Keratinocyte (primary cell): ENCODE results near the gene CASTOR1. TPM values are rescaled to one million over a fixed set of nuclear protein-coding genes. Genes with fewer than 3 reads are reported as not detected.

Source experiments
- DNase-seq: peaks from one replicate; pipeline ENCODE4 v3.0.0-alpha.2; 2011; ENCODE audit warnings: low read depth, missing footprints, low spot score
- FAIRE-seq: peaks from 2 replicates; lab custom pipeline; 2011; peaks lifted over from hg19 to GRCh38; lab: Jason Lieb, UNC
- H2AFZ ChIP-seq: 2 replicates; pipeline ENCODE4 v1.6.0; 2012; ENCODE audit warnings: low read length, control low read depth, inconsistent platforms; ENCODE audit not compliant: control insufficient read depth
- H3K27ac ChIP-seq: 2 replicates; pipeline ENCODE4 v1.5.1; 2011; ENCODE audit warnings: low read length; ENCODE audit not compliant: control insufficient read depth, insufficient read depth
- H3K27me3 ChIP-seq: 3 replicates; pipeline ENCODE4 v1.6.0; 2011; ENCODE audit warnings: low read length; ENCODE audit not compliant: control insufficient read depth, insufficient read depth; ENCODE audit errors: extremely low read depth
- H3K36me3 ChIP-seq, 2 experiments: 2 replicates in 1 of 2; 3 replicates in 1 of 2; pipeline ENCODE4 v1.5.1; 2011; ENCODE audit warnings: low read length in 2 of 2, mild to moderate bottlenecking in 1 of 2; ENCODE audit not compliant: control insufficient read depth in 2 of 2, insufficient read depth in 2 of 2; ENCODE audit errors: extremely low read depth in 1 of 2
- H3K4me1 ChIP-seq: 3 replicates; pipeline ENCODE4 v1.5.1; 2011; ENCODE audit warnings: low read length; ENCODE audit not compliant: control insufficient read depth, insufficient read depth; ENCODE audit errors: extremely low read depth
- H3K4me2 ChIP-seq: 3 replicates; pipeline ENCODE4 v1.6.0; 2011; ENCODE audit warnings: low read depth, low read length; ENCODE audit not compliant: control insufficient read depth, insufficient read depth; ENCODE audit errors: extremely low read depth
- H3K4me3 ChIP-seq, 3 experiments: fragments of 200-600 bp in 1 of 3; sonication (generic) in 1 of 3; 2 replicates in 2 of 3; 3 replicates in 1 of 3; pipeline ENCODE4 v1.5.1; 2011 to 2016; ENCODE audit warnings: low read length in 3 of 3, mild to moderate bottlenecking in 3 of 3, control low read depth in 2 of 3, inconsistent platforms in 1 of 3, low read depth in 1 of 3, mixed read lengths in 1 of 3, mixed run types in 1 of 3, moderate library complexity in 1 of 3; ENCODE audit not compliant: control insufficient read depth in 2 of 3, insufficient read depth in 2 of 3; ENCODE audit errors: extremely low read depth in 1 of 3
- H3K79me2 ChIP-seq: 2 replicates; pipeline ENCODE4 v1.6.0; 2012; ENCODE audit warnings: low read length; ENCODE audit not compliant: control insufficient read depth, insufficient read depth
- H3K9ac ChIP-seq: 3 replicates; pipeline ENCODE4 v1.6.0; 2011; ENCODE audit warnings: low read length; ENCODE audit not compliant: control insufficient read depth, insufficient read depth; ENCODE audit errors: extremely low read depth
- H3K9me1 ChIP-seq: 3 replicates; pipeline ENCODE4 v1.6.0; 2011; ENCODE audit warnings: low read length; ENCODE audit not compliant: control insufficient read depth, insufficient read depth; ENCODE audit errors: extremely low read depth
- H3K9me3 ChIP-seq: 2 replicates; pipeline ENCODE4 v1.5.1; 2012; ENCODE audit warnings: low read depth, low read length; ENCODE audit not compliant: control insufficient read depth
- H4K20me1 ChIP-seq: 3 replicates; pipeline ENCODE4 v1.6.0; 2011; ENCODE audit warnings: low read length; ENCODE audit not compliant: control insufficient read depth, insufficient read depth; ENCODE audit errors: extremely low read depth
- CTCF ChIP-seq, 3 experiments: IDR thresholded peaks in 1 of 3; conservative IDR thresholded peaks in 1 of 3; optimal IDR thresholded peaks in 1 of 3; 2 replicates in 2 of 3; 3 replicates in 1 of 3; pipeline versions ENCODE3 to v1.5.1; 2011; ENCODE audit warnings: low read length in 3 of 3, mild to moderate bottlenecking in 3 of 3, moderate library complexity in 2 of 3, control low read depth in 1 of 3, inconsistent platforms in 1 of 3; ENCODE audit not compliant: insufficient read depth in 2 of 3; ENCODE audit errors: extremely low read depth in 1 of 3
- EZH2 ChIP-seq: IDR thresholded peaks from one replicate; pipeline ENCODE4 v1.6.1; 2012; ENCODE audit warnings: inconsistent platforms, mild to moderate bottlenecking, low read length, moderate library complexity
- dilution Hi-C: fragments of 300-500 bp; cut with MboI; formaldehyde crosslinking; loops from one replicate; pipeline ENCODE4 v1.7.0; 2020; ENCODE audit warnings: low sequenced_read_pairs; ENCODE audit not compliant: extremely low pct_ligation_motif_present
- polyA plus RNA-seq, 5 experiments: library from polyadenylated mRNA; depleted of rRNA in 3 of 5; stranded (reverse) in 3 of 5; stranded (forward) in 1 of 5; unstranded in 1 of 5; fragments of >200 nt; gene quantifications; 1 replicate in 1 of 5; 2 replicates in 3 of 5; 3 replicates in 1 of 5; pipeline versions ENCODE4 v1.2.1 to v1.2.3, GENCODE V29; 2011 to 2012; ENCODE audit warnings: missing spikeins in 2 of 5, low read depth in 1 of 5, low replicate concordance in 1 of 5

The CASTOR1 gene
- polyA plus RNA-seq, 1 donor (not counting 4 experiments of a cell fraction or from before 2014, with no cell fraction given): 9.1 TPM

DNA sequence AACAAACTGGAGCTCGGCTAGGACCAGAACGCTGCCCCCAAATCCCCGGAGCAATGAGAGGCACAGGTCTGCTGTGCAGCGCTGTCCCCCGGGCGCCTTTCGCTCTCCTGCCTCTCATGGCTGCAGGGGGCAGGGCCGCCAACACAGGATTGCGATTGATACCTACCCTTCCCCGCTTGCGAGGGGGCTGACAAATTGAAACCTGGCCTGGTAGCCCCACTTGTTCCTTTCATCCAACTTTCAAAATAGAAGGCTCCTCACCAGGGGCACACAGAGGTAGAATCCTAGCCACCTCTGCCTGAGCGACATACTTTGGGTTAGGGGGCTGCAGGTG lies 642 bp upstream of the CASTOR1 start:
- Histone ChIP-seq H3K9me3 (no peaks in the 10 kb centered on the region), H3K27me3 (no peaks in the 10 kb centered on the region), H4K20me1 (no peaks in the 10 kb centered on the region), H3K4me2 (peak overlapping the region; percentile 90), H3K36me3 (peaks cover 20 to 24% of the 10 kb centered on the region in 2 experiments), H3K9me1 (no peaks in the 10 kb centered on the region), H3K4me3 (peak overlapping the region; percentile 9 to 70 (median 58)), H3K9ac (peak overlapping the region; percentile 51), H3K79me2 (no peaks in the 10 kb centered on the region), H2AFZ (no peak overlapping the region), H3K27ac (peak overlapping the region; percentile 70), H3K4me1 (peaks cover 26% of the 10 kb centered on the region)
- dilution Hi-C loops: no loop called here
- TF ChIP-seq EZH2 (no peak), CTCF (optimal IDR thresholded peaks at IDR 0.05 in 1 of 3, IDR thresholded peaks at IDR 0.05 in 1 of 3, conservative IDR thresholded peaks at IDR 0.05 in 1 of 3; ENCODE audit: extremely low read depth in 1 of 3, insufficient read depth in 2 of 3, low read length in 3 of 3) (no peak)
- FAIRE-seq: no peak
- no peak for DNase-seq

GRCh38 chr22:30288419-30289140 lies 725 bp downstream of the CASTOR1 start:
- no peaks in the 10 kb centered on the region for H3K9me1 ChIP-seq
- H3K27ac ChIP-seq: peak overlapping the region; percentile 41
- no peaks in the 10 kb centered on the region for H4K20me1 ChIP-seq
- no peaks in the 10 kb centered on the region for H3K27me3 ChIP-seq
- peaks cover 11 to 21% of the 10 kb centered on the region in 2 experiments for H3K36me3 ChIP-seq
- peaks cover 26% of the 10 kb centered on the region for H3K4me1 ChIP-seq
- H3K9ac ChIP-seq: peak overlapping the region; percentile 63
- dilution Hi-C loops: no loop called here
- peak overlapping the region; percentile 3 for H2AFZ ChIP-seq
- no peaks in the 10 kb centered on the region for H3K79me2 ChIP-seq
- no peaks in the 10 kb centered on the region for H3K9me3 ChIP-seq
- TF ChIP-seq CTCF (optimal IDR thresholded peaks at IDR 0.05 in 1 of 3, IDR thresholded peaks at IDR 0.05 in 1 of 3, conservative IDR thresholded peaks at IDR 0.05 in 1 of 3; ENCODE audit: extremely low read depth in 1 of 3, insufficient read depth in 2 of 3, low read length in 3 of 3) (no peak), EZH2 (no peak)
- H3K4me2 ChIP-seq: peak overlapping the region; percentile 72
- FAIRE-seq (peak; percentile 68), DNase-seq (no peak)
- H3K4me3 ChIP-seq: peak overlapping the region; percentile 70 to 76 (median 71)
